GM19043 (cell line): ENCODE measurements around the gene RBL1.
A peak's percentile ranks its signal among the peaks of the same experiment; 100 is the strongest.
"Not testable (repeated sequence)": the region's sequence is repeated elsewhere in the genome, so short reads cannot be mapped to it uniquely, and the experiment has no call there.

Experiments used
- ATAC-seq: cut with Tn5 transposase; IDR thresholded peaks from one replicate; pipeline ENCODE4 v1.9.1; 2021; ENCODE audit warnings: low read depth; ENCODE audit not compliant: unreplicated experiment

Gene RBL1

DNA sequence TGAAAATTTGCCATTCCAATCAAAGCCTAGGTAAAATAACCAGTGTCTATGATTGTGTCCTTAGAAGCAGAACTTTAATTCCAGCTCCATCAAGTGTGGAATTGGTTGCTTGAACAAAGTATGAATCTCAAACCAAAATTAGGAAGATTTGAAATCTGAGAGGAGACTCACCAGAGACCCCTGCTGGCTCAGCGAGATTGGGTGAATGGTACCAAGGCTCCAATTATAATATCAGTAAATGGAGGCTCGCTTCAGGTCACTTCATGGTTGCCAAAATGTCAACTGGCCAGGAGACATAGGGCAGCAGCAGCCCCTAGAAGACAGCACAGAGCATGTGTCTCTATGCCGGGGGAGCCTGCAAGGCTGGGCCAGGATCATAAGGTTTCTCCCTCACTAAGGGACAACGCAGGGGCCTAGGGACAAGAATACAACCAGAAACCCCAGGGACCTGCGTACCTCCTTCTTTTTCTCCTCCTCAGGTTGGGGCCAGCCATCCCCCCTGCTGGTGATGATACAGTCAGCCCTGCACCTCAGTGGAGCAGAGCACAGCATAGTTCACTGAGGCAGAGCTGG, 14.0 kb downstream of the RBL1 start:
- ATAC-seq, result no peak

DNA sequence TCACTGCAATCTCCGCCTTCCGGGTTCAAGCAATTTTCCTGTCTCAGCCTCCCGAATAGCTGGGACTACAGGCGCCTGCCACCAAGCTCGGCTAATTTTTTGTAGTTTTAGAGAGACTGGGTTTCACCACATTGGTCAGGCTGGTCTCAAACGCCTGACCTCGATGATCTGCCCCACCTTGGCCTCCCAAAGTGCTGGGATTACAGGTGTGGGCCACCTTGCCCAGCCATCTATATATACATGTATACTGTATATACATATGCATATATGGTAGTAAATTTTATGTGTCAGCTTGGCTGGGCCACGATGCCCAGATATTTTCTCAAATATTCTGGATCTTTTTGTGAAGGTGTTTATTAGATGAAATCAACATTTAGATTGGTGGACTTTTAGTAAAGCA, 18.8 kb downstream of the RBL1 start:
- no peak for ATAC-seq

DNA sequence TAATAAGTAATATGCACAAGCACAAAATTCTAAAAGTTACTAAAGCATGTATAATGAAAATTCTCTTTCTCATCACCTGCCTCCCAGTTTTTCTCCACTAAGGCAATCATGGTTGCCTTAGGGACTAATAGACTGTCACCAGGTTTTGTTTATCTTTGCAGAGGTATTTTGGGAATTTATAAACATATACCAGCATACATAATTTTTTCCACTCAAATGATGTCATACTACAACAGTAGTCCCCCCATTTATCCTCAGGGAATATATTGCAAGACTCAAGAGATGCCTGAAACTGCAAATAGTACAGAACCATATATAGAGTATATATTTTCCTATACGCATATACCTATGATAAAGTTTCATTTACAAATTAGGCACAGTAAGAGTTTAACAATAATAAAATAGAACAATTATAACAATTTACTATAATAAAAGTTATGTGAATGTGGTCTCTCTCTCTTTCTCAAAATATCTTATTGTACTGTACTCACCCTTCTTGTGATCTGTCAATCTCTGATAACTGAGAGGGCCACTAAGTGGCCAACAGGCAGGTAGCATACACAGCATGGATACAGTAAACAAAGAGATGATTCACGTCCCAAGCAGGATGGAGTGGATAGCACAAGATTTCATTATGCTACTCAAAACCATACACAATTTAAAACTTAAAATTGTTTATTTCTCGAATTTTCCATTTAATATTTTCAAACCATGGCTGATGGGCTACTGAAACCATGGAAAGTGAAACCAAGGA, 19.7 kb downstream of the RBL1 start:
- ATAC-seq, result no peak

DNA sequence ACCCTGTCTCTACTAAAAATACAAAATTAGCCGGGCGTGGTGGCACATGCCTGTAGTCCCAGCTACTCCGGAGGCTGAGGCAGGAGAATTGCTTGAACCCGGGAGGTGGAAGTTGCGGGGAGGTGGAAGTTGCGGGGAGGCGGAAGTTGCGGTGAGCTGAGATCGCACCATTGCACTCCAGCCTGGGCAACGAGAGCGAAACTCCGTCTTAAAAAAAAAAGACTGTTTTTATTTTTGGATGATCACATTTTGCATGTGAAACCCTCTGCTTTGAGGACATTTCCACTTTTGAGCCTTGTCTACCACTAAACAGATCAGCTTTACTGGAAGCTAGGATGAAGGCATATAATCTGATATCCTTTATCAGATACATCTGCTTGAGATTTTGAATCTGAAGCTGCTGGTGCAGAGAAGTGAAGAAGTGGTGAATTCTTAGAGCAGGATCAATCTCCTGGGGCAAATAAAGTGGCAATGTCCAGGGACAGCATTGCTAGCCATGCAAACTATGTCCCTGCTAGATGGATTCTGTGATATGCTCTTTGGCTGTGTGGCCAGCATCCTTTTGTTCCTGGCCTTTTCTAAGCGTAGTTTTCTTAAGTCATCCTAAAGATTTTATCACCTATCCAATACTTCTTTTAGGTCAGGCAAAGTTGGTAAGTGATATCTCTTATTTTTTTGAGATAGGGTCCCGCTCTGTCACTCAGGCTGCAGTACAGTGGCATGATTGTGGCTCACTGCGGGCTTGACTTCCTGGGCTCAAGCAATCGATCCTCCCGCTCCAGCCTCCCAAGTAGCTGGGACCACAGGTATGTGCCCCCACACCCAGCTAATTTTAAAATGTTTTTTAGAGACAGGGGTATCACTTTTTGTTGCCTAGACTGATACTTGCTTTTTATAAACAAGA, 23.3 kb downstream of the RBL1 start:
- ATAC-seq, result no peak

DNA sequence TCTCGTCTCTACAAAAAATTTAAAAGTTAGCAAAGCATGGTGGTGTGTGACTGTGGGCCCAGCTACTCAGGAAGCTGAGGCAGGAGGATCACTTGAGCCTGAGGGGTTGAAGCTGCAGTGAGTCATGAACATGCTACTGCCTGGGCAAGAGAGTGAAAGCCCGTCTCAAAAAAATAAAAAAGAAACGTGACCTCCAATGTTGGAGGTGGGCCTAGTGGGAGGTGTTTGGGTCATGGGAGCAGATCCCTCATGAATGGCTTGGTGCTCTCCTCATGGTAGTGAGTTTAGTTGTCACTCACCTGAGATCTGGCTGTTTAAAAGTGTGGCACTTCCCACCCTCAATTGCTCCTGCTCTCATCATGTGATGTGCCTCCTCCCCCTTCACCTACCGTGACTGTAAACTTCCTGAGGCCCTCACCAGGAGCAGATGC, 24.3 kb downstream of the RBL1 start:
- ATAC-seq, result no peak

DNA sequence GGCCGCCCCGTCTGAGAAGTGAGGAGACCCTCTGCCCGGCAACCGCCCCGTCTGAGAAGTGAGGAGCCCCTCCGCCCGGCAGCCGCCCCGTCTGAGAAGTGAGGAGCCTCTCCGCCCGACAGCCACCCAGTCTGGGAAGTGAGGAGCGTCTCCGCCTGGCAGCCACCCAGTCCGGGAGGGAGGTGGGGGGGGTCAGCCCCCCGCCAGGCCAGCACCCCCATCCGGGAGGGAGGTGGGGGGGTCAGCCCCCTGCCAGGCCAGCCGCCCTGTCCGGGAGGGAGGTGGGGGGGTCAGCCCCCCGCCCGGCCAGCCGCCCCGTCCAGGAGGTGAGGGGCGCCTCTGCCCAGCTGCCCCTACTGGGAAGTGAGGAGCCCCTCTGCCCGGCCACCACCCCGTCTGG, 26.2 kb downstream of the RBL1 start:
- not testable (repeated sequence) for ATAC-seq

DNA sequence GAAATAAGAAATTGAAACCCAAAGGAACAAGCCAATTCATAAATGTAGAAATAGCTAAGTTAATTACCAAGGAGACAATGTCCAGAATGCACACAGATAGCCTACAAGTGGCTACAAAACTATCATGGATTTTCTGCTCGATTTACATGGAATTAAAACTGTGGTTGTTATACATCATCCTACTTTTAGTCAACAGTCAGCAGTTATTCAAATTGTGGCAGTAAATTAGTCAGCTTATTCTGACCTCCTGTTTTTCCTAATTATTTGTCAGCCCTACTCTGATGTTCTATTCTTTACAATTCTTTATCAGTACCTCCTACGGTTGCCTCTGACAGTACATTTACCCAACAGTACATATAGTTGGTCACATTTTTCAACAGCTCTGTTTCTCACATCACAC, 29.6 kb downstream of the RBL1 start:
- ATAC-seq, result no peak

DNA sequence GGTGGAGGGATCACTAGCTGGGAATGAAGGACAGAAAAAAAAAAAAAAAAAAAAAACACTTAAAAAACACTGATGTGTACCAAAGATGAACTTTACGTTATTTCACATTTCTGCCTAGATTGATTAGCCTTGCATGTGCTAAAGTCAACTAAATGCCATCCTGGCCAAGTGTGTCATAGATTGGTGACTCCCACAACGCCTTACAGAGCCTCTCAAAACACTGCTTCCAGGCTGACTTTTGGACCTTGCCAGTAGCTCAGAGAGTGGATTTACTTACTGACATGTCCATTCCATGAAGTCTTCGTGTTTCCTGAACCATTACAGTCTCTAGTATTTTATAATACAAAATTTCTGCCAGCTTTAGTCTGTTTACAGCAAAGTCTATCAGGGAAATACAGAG, 40.5 kb downstream of the RBL1 start:
- ATAC-seq, result no peak

DNA sequence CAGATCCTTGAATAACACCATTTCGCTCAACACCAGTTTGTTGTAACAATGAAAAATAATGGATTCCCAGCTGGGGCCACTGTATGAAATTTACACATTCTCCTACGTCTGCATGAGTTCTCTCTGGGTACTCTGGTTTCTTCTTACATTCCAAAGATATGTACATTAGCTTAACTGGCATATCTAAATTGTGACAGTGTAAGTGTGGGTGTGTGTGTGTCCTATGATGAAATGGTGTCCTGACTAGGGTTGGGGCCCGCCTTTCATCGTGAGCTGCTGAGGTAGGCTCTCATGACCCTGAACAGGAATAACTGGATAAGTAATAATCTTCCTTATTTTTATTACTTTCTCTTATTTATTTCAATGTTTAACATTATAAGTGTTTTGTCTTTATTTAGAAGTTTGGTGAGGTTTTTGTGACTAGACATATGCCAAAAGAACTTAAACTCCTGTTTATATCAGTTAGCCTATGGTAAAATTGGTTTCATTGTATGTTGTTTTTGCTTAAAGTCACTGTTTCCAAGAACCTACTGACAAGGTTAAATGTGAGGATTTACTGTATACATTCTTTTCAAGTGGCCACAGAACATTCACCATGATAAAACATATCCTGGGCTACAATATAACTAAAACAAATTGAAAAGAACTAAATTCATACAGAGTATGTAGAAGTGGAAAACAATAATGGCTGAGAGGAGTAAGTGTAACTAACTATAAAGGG, 42.4 kb downstream of the RBL1 start:
- no peak for ATAC-seq

DNA sequence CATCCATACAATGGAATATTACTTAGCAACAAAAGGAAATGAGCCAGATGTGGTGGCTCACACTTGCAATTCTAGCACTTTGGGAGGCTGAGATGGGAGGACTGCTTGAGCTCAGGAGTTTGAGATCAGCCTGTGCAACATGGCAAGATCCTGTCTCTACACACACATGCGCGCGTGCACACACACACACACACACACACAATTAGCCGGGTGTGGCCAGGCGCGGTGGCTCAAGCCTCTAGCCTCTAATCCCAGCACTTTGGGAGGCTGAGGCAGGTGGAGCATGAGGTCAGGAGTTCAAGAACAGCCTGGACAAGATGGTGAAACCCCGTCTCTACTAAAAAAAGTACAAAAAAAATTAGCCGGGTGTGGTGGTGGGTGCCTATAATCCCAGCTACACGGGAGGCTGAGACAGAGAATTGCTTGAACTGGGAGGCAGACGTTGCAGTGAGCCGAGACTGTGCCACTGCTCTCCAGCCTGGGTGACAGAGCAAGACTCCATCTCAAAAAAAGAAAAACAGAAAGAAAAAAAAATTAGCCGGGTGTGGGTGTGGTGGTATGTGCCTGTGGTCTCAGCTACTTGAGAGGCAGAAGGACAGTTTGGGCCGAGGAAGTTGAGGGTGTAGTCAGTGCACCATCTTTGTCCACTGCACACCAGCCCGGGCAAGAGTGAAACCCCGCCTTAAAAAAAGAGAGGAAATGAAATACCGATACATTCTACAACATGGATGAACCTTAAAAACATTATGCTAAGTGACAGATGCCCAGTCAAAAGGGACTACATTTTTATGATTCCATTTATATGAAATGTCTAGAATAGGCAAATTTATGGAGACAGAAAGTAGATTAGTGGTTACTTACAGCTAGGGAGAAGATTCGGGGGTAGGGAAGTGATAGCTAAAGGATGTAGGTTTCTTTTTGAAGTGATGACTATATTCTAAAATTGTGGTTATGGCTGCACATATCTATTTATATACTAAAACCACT, 52.5 kb downstream of the RBL1 start:
- ATAC-seq, result peak; percentile 58

DNA sequence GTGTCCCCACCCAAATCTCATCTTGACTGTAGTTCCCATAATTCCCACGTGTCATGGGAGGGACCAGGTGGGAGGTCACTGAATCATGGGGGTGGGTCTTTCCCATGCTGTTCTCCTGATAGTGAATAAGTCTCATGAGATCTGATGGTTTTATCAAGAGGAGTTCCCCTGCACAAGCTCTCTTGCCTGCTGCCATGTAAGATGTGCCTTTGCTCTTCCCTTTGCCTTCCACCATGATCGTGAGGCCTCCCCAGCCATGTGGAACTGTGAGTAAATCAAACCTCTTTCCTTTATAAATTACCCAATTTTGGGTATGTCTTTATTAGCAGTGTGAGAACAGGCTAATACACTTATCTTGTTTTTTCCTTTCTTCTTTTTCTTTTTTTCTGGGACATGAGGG, 56.4 kb downstream of the RBL1 start:
- not testable (repeated sequence) for ATAC-seq

DNA sequence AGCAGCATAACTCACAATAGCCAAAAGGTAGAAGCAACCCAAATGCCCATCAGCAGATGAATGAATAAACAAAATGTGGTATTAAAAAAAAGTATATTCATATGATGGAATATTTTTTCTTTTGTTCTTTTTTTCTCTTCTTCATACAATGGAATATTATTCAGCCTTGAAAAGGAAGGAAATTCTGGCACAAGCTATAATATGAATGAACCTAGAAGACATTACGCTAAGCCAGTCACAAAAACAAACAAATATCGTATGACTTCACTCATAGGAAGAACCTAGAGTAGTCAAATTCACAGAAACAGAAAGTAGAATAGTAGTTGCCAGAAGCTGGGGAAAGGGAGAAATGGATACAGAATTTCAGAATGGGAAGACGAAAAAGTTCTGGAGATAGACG, 63.7 kb downstream of the RBL1 start:
- ATAC-seq, result no peak

DNA sequence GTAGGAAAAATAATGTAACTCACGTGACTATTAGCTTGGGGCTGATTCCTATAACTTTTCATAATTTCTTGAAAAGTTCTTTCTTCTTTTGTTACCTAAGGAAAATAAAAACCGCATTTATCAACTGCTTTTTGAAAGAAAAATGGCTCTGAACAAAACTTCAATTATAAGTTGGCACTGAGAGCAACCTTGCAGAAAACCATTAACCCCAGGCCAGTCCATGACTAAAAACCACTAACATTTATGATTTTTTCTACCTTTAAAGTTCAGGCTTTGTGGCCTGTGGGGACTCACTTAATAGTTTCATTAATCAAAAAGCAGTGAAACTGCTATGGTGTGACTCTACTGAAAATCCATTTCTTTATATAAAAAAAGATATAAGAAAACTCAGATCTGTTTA, 75.2 kb downstream of the RBL1 start:
- ATAC-seq, result no peak

DNA sequence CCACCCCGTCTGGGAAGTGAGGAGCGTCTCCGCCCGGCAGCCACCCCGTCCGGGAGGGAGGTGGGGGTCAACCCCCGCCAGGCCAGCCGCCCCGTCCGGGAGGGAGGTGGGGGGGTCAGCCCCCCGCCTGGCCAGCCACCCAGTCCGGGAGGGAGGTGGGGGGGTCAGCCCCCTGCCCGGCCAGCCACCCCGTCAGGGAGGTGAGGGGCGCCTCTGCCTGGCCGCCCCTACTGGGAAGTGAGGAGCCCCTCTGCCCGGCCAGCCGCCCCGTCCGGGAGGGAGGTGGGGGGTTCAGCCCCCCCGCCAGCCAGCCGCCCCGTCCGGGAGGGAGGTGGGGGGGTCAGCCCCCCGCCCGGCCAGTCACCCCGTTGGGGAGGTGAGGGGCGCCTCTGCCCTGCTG, 83.2 kb downstream of the RBL1 start:
- ATAC-seq, result not testable (repeated sequence)

DNA sequence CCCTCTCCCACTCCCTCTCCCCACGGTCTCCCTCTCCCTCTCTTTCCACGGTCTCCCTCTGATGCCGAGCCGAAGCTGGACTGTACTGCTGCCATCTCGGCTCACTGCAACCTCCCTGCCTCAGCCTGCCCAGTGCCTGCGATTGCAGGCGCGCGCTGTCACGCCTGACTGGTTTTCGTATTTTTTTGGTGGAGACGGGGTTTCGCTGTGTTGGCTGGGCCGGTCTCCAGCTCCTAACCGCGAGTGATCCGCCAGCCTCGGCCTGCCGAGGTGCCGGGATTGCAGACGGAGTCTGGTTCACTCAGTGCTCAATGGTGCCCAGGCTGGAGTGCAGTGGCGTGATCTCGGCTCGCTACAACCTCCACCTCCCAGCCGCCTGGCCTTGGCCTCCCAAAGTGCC, 83.9 kb downstream of the RBL1 start:
- ATAC-seq, result not testable (repeated sequence)

DNA sequence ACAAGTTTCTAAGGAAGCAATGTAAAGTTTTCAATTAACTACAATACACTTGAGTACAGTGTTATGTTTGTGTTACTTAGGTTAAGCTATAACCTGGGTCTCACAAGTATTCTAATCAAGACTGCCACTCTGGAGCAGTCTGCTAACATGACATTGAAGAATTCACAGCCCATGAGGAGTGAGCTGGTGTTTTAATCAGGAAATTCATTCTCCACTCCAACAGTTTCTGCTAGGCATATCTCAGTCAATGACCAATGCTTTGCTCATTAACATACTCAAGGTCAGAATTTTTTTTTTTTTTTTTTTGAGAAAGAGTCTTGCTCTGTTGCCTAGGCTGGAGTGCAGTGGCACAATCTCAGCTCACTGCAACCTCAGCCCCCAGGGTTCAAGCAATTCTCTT, 84.7 kb downstream of the RBL1 start:
- ATAC-seq, result no peak

DNA sequence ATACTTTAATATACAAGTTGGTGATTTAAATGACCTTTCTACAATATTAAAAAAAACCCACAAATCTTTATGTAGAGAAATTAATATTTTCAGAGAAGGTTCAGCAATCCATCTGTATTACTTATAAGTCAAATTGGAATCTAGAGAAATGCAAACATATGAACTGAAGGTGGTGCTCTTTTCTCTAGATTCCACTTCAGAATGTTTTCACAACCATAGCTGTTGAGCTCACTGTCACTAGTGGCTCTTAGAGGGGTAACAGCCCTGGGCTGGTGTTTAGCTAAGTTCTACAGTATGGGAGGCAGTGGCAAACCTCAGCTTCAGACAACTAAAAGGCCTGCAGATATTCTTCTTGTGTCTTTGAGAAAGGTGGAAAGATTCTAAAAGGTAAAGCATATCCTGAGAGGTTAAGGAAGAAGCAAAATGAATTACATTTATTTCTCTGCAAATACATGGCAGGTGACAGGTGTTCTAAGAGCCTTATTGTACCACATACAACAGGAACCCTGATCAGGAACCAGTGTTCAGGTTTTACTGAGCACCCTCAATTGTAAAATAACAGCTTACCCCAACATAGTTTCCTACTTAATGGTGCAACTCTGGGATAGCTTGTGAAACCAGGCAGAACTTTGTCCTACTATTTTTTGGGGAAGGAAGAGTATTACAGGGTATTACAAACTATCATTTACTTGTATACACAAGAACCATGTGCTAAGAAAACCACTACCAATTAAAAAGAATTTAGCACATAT, 87.7 kb downstream of the RBL1 start:
- ATAC-seq, result no peak

DNA sequence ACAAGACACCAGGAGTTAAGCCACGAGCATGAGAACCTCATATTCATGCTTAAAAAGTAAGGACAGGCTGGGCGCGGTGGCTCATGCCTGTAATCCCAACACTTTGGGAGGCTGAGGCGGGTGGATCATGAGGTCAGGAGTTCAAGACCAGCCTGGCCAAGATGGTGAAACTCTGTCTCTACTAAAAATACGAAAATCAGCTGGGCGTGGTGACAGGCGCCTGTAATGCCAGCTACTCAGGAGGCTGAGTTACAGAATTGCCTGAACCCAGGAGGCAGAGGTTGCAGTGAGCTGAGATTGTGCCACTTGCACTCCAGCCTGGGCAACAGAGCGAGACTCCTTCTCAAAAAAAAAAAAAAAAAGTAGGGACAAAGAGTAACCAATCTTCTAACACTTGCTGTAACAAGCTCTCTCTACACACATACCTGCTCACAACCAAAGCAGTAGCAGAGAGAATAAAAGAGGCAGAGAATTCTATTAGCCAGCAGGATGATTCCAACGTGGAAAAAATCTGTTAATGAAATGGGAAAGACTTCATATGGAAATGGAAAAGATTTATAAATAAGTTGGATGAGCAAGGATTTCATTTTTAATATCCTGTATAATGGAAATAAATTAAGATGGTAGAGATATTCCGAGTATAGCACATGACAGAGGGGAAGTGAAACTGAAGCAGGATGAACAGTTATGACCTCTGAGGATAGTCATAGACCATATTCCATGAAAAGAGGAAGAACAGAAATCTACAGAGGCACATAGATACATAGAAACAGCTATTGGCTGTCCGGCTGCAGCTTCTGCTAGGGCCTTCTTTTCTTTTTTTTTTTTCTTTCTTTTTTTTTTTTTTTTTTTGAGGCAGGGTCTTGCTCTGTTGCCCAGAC, 90.5 kb downstream of the RBL1 start:
- not testable (repeated sequence) for ATAC-seq
